Measurements from ENCODE around the gene TMX2. TPM values are rescaled to one million over a fixed set of nuclear protein-coding genes. Genes with fewer than 3 reads are reported as not detected.

TMX2 gene
- total RNA-seq, 4 donors from 2014 or later, result 12.3 to 86.7 (median 49.0) TPM

DNA sequence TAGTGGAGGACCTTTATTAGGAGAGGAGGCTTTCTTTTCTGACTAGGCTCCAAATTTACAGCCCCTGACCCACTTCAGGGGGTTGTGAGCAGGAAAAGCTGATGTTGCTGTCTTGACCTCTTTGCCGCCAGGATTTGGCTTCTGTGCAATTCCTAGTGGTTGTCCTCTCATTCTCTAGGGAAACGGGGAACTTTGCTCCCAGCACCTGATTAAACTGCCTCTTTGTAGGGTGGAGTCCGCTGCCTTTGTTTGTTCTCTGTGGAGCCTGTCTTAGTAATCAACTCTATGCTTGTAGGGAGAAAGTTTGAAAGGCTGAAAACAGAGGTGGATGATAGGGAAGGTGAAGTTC, 65.5 kb downstream of the TMX2 start:
- DNase-seq, result peak; percentile 79
- Histone ChIP-seq H3K27me3 (no peaks in the 10 kb centered on the region), H3K36me3 (no peaks in the 10 kb centered on the region), H3K27ac (peak overlapping the region; percentile 93 to 95 (median 94)), H3K9me3 (no peaks in the 10 kb centered on the region), H3K4me1 (peaks cover 86 to 100% (median 96%) of the 10 kb centered on the region in 4 donors), H3K4me3 (peak overlapping the region in 3 of 4 donors; percentile 4 to 37 (median 14))
- WGBS, 2 donors (ENCODE audit: low coverage in 1 of 2), result 9 to 20% methylated on average over 3 of the region's 3 CpGs
- TF ChIP-seq, protein P1, sequence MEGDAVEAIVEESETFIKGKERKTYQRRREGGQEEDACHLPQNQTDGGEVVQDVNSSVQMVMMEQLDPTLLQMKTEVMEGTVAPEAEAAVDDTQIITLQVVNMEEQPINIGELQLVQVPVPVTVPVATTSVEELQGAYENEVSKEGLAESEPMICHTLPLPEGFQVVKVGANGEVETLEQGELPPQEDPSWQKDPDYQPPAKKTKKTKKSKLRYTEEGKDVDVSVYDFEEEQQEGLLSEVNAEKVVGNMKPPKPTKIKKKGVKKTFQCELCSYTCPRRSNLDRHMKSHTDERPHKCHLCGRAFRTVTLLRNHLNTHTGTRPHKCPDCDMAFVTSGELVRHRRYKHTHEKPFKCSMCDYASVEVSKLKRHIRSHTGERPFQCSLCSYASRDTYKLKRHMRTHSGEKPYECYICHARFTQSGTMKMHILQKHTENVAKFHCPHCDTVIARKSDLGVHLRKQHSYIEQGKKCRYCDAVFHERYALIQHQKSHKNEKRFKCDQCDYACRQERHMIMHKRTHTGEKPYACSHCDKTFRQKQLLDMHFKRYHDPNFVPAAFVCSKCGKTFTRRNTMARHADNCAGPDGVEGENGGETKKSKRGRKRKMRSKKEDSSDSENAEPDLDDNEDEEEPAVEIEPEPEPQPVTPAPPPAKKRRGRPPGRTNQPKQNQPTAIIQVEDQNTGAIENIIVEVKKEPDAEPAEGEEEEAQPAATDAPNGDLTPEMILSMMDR (IDR thresholded peaks at IDR 0.05), result no peak
- peak; percentile 8 to 81 (median 77) for TF ChIP-seq POLR2AphosphoS5 (IDR thresholded peaks at IDR 0.05)
- TF ChIP-seq EP300 (IDR thresholded peaks at IDR 0.05; ENCODE audit: low read depth), result peak; percentile 66
- no peak for TF ChIP-seq POLR2A (IDR thresholded peaks at IDR 0.05)
- intact Hi-C loops (cut with DNase I; ENCODE audit: low total_unique reads), result no loop called here
- in situ Hi-C loops (cut with MboI; ENCODE audit: low pct_ligation_motif_present in 1 of 4, low pct_unique_long_range_greater_than_20kb in 1 of 4, low sequenced_read_pairs in 3 of 4), result no loop called here

DNA sequence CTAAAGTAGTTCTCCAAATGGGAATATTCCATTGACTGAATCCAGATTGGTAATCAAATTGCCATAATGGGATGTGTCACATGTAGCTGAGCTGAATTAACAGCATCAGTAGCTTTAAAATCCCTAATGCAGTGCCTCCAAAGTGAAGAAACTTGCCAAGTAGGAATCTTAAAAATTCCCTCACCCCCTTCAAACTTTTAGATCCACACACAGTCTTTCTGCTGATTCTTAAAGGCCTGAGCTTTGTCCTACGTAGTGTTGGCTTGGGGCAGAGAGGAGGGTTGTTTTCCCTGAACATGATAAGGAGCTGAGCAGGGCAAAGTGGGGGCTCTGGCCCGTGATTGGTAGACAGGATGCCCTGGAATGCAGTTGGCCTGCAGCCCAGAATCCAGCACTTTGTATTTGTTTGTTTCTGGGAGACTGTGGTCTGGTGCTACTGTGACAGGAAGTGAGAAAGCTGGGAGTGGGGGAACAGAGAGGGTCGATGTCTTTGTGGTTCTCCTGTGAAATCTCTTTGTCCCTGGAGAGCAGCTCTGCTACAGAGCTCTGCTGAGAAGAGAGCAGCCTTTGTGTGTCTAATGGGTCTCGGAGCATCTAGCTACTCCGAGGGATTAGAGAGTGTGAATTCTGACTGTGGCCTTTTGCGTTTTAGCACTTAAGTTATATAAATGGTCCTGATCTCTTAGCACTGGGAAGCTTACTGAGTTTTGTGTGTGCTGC, 66.1 kb downstream of the TMX2 start:
- in situ Hi-C loops (cut with MboI; ENCODE audit: low pct_ligation_motif_present in 1 of 4, low pct_unique_long_range_greater_than_20kb in 1 of 4, low sequenced_read_pairs in 3 of 4), result no loop called here

DNA sequence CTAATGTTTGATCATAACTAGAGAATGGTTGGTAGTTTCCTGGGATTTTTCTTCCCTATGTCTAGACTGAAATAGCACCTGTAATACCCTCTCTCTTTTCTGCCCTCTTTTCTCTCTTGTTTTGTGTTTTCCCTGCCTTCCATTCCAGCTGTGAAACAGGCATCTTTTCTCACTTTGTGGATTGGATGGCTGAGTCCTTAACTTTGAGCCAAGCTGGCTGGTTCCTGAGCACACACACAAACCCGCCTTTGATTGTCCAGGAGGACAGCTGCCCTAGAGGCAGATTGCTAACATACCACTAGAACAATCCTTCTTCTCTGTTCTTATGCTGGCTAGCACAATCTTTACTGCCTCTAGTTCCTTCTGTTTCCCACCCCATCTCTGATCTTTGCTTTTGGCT, 66.9 kb downstream of the TMX2 start:
- intact Hi-C loops (cut with DNase I; ENCODE audit: low total_unique reads), result no loop called here
- H3K4me3 ChIP-seq, result peak overlapping the region in 1 of 4 donors; percentile 37
- no peaks in the 10 kb centered on the region for H3K36me3 ChIP-seq
- 14 to 20% methylated on average over 1 of the region's 1 CpG for WGBS, 2 donors (ENCODE audit: low coverage in 1 of 2)
- H3K4me1 ChIP-seq, result peaks cover 81 to 100% (median 94%) of the 10 kb centered on the region in 4 donors
- peak overlapping the region; percentile 93 to 95 (median 94) for H3K27ac ChIP-seq
- no peaks in the 10 kb centered on the region for H3K9me3 ChIP-seq
- no peaks in the 10 kb centered on the region for H3K27me3 ChIP-seq
- DNase-seq, result no peak
- TF ChIP-seq, protein P1 (IDR thresholded peaks at IDR 0.05), result peak in 2 of 5 experiments; percentile 8 to 33
- peak in 2 of 3 donors; percentile 44 to 60 for TF ChIP-seq POLR2AphosphoS5 (IDR thresholded peaks at IDR 0.05)
- TF ChIP-seq POLR2A (IDR thresholded peaks at IDR 0.05), result no peak
- in situ Hi-C loops (cut with MboI; ENCODE audit: low pct_ligation_motif_present in 1 of 4, low pct_unique_long_range_greater_than_20kb in 1 of 4, low sequenced_read_pairs in 3 of 4), result no loop called here

More for the DNA sequence above, 66.1 kb downstream of the TMX2 start:
- Histone ChIP-seq H3K27ac (peak overlapping the region; percentile 93 to 95 (median 94)), H3K36me3 (no peaks in the 10 kb centered on the region), H3K27me3 (no peaks in the 10 kb centered on the region), H3K4me1 (peaks cover 88 to 100% (median 97%) of the 10 kb centered on the region in 4 donors), H3K4me3 (peak overlapping the region in 3 of 4 donors; percentile 4 to 37 (median 14)), H3K9me3 (no peaks in the 10 kb centered on the region)
- intact Hi-C loops (cut with DNase I; ENCODE audit: low total_unique reads), result no loop called here
- TF ChIP-seq POLR2AphosphoS5 (IDR thresholded peaks at IDR 0.05), result peak; percentile 60 to 83 (median 78)
- no peak for TF ChIP-seq EP300 (IDR thresholded peaks at IDR 0.05; ENCODE audit: low read depth)
- peak; percentile 60 for TF ChIP-seq POLR2A (IDR thresholded peaks at IDR 0.05)
- peak; percentile 92 for DNase-seq
- 14 to 15% methylated on average over 3 to 6 of the region's 6 CpGs for WGBS, 2 donors (ENCODE audit: low coverage in 1 of 2)

DNA sequence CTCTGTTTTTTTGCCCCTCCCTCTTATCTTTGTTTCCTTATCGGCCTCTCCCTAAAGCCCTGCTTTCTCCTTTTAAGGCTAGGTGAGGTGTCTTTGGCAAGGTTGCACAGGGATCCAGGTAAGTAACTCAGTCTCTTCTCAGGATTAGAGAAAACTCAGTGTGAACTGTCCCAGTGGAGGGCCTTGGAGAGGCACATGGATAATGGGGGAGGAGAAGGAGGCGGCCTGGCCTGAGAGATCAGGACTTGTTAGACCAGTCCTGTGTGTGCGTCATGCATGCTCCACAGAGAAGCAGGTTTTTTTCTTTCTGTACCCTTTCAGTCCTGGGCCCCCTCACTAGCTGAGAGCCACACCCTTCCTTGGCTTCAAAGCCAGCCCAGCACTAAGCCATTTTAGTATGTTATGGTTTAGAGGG, 69.1 kb downstream of the TMX2 start:
- peak; percentile 17 to 58 (median 57) for TF ChIP-seq POLR2AphosphoS5 (IDR thresholded peaks at IDR 0.05)
- TF ChIP-seq EP300 (IDR thresholded peaks at IDR 0.05; ENCODE audit: low read depth), result no peak
- peak; percentile 45 for TF ChIP-seq POLR2A (IDR thresholded peaks at IDR 0.05)
- TF ChIP-seq, protein P1 (IDR thresholded peaks at IDR 0.05), result no peak
- Histone ChIP-seq H3K36me3 (no peaks in the 10 kb centered on the region), H3K4me1 (peaks cover 77 to 100% (median 94%) of the 10 kb centered on the region in 4 donors), H3K9me3 (no peaks in the 10 kb centered on the region), H3K27me3 (no peaks in the 10 kb centered on the region), H3K27ac (peak overlapping the region; percentile 93 to 95 (median 94)), H3K4me3 (no peak overlapping the region)
- intact Hi-C loops (cut with DNase I; ENCODE audit: low total_unique reads), result no loop called here
- DNase-seq, result peak; percentile 80
- in situ Hi-C loops (cut with MboI; ENCODE audit: low pct_ligation_motif_present in 1 of 4, low pct_unique_long_range_greater_than_20kb in 1 of 4, low sequenced_read_pairs in 3 of 4), result no loop called here
- 54 to 61% methylated on average over 3 of the region's 3 CpGs for WGBS, 2 donors (ENCODE audit: low coverage in 1 of 2)
